Measurements from ENCODE around the gene ARHGAP42. TPM values are rescaled to one million over a fixed set of nuclear protein-coding genes. Genes with fewer than 3 reads are reported as not detected.
A peak's percentile ranks its signal among the peaks of the same experiment; 100 is the strongest.

Gene ARHGAP42
- total and polyA plus RNA-seq, 2 of the 13 experiments (the other 11 are each of a cell fraction or from before 2014, with no cell fraction given): 2.5 to 4.3 TPM

DNA sequence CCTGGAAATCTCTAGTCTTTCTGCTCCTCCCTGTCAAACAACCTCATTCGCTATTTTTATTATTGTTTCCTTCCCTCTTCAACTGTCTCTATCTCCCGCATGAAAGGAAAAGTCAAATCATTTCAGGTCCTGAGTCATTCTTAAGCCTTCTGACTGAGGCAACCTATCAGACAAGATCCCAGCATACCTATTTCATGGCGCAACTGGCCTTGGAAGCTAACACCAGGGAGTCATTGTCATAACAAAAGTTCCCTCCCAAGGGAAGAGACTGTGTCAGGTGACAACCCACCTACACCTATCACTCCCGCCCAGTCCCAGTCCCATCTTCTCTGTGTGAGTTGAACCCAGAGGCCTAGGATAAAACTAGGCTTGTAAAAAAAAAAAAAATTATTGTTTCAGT, 10.2 kb upstream of the ARHGAP42 start:
- Histone ChIP-seq H3K27ac (ENCODE audit: extremely low read length, insufficient read depth, low read length) (no peak overlapping the region), H3K9ac (ENCODE audit: insufficient read depth, low read depth, low read length) (no peak overlapping the region), H3K4me2 (ENCODE audit: low read depth, low read length) (no peak overlapping the region), H3K4me1 (ENCODE audit: insufficient read depth, low read length) (peaks cover 8% of the 10 kb centered on the region; the same call in 1 of the 2 replicates), H4K20me1 (ENCODE audit: insufficient read depth, low read length) (no peaks in the 10 kb centered on the region), H3K27me3 (ENCODE audit: control insufficient read depth in 1 of 2, insufficient read depth in 2 of 2, low read length in 2 of 2) (no peaks in the 10 kb centered on the region), H3K79me2 (ENCODE audit: insufficient read depth, low read length) (no peaks in the 10 kb centered on the region), H3K4me3 (replicated peaks in 1 of 3; ENCODE audit: insufficient read depth in 1 of 3, low read depth in 2 of 3, low read length in 3 of 3) (no peak overlapping the region), H3K9me3 (ENCODE audit: low read length) (no peaks in the 10 kb centered on the region), H2AFZ (ENCODE audit: low read length) (no peak overlapping the region), H3K36me3 (replicated peaks in 1 of 2; ENCODE audit: control insufficient read depth in 1 of 2, insufficient read depth in 2 of 2, low read length in 2 of 2) (no peaks in the 10 kb centered on the region)
- no TSS peak for BruUV-seq (replicated peaks)
- in situ Hi-C loops (cut with HindIII; ENCODE audit: extremely low pct_ligation_motif_present, low pct_unique_long_range_greater_than_20kb): no loop called here
- intact Hi-C loops (cut with micrococcal nuclease; ENCODE audit: unreplicated experiment): no loop called here
- no peak for TF ChIP-seq ZBTB44 (CRISPR knock-in tag; IDR thresholded peaks at IDR 0.05)
- peak; percentile 31; the same call in 1 of the 2 replicates for TF ChIP-seq CEBPB (IDR thresholded peaks at IDR 0.05; ENCODE audit: borderline replicate concordance, low read depth, low read length)
- no peak for TF ChIP-seq KMT2B (CRISPR knock-in tag; IDR thresholded peaks at IDR 0.05)
- 0 out of 2 replicates have a peak, but pooled peaks have one; percentile 8 for TF ChIP-seq FOSL2 (CRISPR knock-in tag; IDR thresholded peaks at IDR 0.05)
- CTCF ChIA-PET (ENCODE audit: low intra/inter-chr PET ratio, low total read pairs): no interaction called here
- DNase-seq (ENCODE audit: low spot score): peak; percentile 38
- peak; percentile 35; the same call in 1 of the 3 replicates for ATAC-seq
- no peak for FAIRE-seq
- WGBS (ENCODE audit: low lambda C conversion rate): 23% methylated on average over 4 of the region's 4 CpGs
- POLR2A ChIA-PET: no interaction called here

DNA sequence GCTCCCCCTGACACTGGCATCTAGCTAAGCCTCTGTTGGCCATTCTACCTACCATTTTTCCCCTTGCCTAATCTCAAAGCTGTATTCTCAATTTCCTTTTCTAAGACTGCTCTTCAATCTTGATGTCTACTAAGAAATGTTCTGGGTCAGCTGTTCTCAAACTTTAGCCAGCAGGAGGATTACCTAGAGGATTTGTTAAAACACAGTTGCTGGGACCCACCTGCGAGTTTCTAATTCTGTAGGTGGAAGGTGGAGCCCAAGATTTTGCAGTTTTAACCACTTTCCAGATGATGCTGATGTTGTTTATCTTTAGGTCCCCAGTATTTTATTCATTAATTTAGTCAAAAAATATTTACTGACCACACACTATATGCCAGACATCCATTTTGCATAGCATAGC, 9.3 kb upstream of the ARHGAP42 start:
- CTCF ChIA-PET (ENCODE audit: low intra/inter-chr PET ratio, low total read pairs): no interaction called here
- Histone ChIP-seq H2AFZ (ENCODE audit: low read length) (no peak overlapping the region), H3K27ac (ENCODE audit: extremely low read length, insufficient read depth, low read length) (no peak overlapping the region), H3K4me1 (ENCODE audit: insufficient read depth, low read length) (peaks cover 15% of the 10 kb centered on the region), H3K9ac (ENCODE audit: insufficient read depth, low read depth, low read length) (no peak overlapping the region), H3K4me3 (replicated peaks in 1 of 3; ENCODE audit: insufficient read depth in 1 of 3, low read depth in 2 of 3, low read length in 3 of 3) (no peak overlapping the region), H3K9me3 (ENCODE audit: low read length) (no peaks in the 10 kb centered on the region), H3K36me3 (replicated peaks in 1 of 2; ENCODE audit: control insufficient read depth in 1 of 2, insufficient read depth in 2 of 2, low read length in 2 of 2) (no peaks in the 10 kb centered on the region), H3K27me3 (ENCODE audit: control insufficient read depth in 1 of 2, insufficient read depth in 2 of 2, low read length in 2 of 2) (no peaks in the 10 kb centered on the region), H3K4me2 (ENCODE audit: low read depth, low read length) (no peak overlapping the region), H4K20me1 (ENCODE audit: insufficient read depth, low read length) (no peaks in the 10 kb centered on the region), H3K79me2 (ENCODE audit: insufficient read depth, low read length) (no peaks in the 10 kb centered on the region)
- no peak for ATAC-seq
- in situ Hi-C loops (cut with HindIII; ENCODE audit: extremely low pct_ligation_motif_present, low pct_unique_long_range_greater_than_20kb) (no loop called here), intact Hi-C loops (cut with micrococcal nuclease; ENCODE audit: unreplicated experiment) (no loop called here)
- 5% methylated on average over 1 of the region's 1 CpG for WGBS (ENCODE audit: low lambda C conversion rate)
- POLR2A ChIA-PET: no interaction called here
- no TSS peak for BruUV-seq (replicated peaks)
- DNase-seq (ENCODE audit: low spot score): no peak
- FAIRE-seq: no peak
- TF ChIP-seq ZNF329 (CRISPR knock-in tag; IDR thresholded peaks at IDR 0.05; ENCODE audit: low read depth) (no peak), ZFP1 (CRISPR knock-in tag; IDR thresholded peaks at IDR 0.05) (no peak), SATB2 (CRISPR knock-in tag; IDR thresholded peaks at IDR 0.05) (no peak), PRPF4 (IDR thresholded peaks at IDR 0.05; ENCODE audit: low read depth, low read length, poor library complexity, severe bottlenecking) (no peak), ZNF850 (CRISPR knock-in tag; conservative IDR thresholded peaks at IDR 0.05) (no peak), ZSCAN22 (CRISPR knock-in tag; IDR thresholded peaks at IDR 0.05) (no peak), ZNF337 (CRISPR knock-in tag; IDR thresholded peaks at IDR 0.05; ENCODE audit: borderline replicate concordance, low read depth) (no peak), HNRNPH1 (optimal IDR thresholded peaks at IDR 0.05; ENCODE audit: low read depth, low read length) (no peak), TEAD3 (CRISPR knock-in tag; optimal IDR thresholded peaks at IDR 0.05; ENCODE audit: borderline replicate concordance) (no peak)
- TF ChIP-seq, protein P1, sequence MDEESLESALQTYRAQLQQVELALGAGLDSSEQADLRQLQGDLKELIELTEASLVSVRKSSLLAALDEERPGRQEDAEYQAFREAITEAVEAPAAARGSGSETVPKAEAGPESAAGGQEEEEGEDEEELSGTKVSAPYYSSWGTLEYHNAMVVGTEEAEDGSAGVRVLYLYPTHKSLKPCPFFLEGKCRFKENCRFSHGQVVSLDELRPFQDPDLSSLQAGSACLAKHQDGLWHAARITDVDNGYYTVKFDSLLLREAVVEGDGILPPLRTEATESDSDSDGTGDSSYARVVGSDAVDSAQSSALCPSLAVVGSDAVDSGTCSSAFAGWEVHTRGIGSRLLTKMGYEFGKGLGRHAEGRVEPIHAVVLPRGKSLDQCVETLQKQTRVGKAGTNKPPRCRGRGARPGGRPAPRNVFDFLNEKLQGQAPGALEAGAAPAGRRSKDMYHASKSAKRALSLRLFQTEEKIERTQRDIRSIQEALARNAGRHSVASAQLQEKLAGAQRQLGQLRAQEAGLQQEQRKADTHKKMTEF (CRISPR knock-in tag; IDR thresholded peaks at IDR 0.05): no peak
- TF ChIP-seq, protein P2, sequence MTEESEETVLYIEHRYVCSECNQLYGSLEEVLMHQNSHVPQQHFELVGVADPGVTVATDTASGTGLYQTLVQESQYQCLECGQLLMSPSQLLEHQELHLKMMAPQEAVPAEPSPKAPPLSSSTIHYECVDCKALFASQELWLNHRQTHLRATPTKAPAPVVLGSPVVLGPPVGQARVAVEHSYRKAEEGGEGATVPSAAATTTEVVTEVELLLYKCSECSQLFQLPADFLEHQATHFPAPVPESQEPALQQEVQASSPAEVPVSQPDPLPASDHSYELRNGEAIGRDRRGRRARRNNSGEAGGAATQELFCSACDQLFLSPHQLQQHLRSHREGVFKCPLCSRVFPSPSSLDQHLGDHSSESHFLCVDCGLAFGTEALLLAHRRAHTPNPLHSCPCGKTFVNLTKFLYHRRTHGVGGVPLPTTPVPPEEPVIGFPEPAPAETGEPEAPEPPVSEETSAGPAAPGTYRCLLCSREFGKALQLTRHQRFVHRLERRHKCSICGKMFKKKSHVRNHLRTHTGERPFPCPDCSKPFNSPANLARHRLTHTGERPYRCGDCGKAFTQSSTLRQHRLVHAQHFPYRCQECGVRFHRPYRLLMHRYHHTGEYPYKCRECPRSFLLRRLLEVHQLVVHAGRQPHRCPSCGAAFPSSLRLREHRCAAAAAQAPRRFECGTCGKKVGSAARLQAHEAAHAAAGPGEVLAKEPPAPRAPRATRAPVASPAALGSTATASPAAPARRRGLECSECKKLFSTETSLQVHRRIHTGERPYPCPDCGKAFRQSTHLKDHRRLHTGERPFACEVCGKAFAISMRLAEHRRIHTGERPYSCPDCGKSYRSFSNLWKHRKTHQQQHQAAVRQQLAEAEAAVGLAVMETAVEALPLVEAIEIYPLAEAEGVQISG (CRISPR knock-in tag; IDR thresholded peaks at IDR 0.05): no peak

All from HepG2 (cell line).